HG02943 (cell line): ENCODE results near the gene SNX19.

Experiments
- ATAC-seq: cut with Tn5 transposase; IDR thresholded peaks from one replicate; pipeline ENCODE4 v1.9.1; 2021; ENCODE audit warnings: mild to moderate bottlenecking, low read depth, moderate library complexity; ENCODE audit not compliant: unreplicated experiment

SNX19 gene

DNA sequence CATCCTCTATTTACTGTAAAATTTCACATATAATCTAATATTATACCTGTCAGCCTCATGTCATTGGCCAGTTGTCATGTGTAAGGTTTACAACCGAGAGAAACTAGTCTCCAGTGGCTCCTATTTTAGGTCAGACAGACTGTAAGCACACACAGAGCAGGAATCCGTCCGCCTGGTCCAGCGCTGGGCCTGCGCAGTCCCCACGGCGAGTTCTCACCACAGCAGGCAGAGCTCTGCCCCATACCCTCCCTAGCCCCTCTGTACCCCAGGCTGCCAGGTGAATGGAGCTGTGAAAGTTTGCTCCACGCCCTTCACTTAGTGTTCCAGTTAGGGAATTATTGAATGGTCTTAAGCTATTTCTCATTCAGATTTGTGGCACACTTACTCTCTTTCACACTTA is 63.7 kb downstream of the SNX19 start:
- ATAC-seq, result no peak

DNA sequence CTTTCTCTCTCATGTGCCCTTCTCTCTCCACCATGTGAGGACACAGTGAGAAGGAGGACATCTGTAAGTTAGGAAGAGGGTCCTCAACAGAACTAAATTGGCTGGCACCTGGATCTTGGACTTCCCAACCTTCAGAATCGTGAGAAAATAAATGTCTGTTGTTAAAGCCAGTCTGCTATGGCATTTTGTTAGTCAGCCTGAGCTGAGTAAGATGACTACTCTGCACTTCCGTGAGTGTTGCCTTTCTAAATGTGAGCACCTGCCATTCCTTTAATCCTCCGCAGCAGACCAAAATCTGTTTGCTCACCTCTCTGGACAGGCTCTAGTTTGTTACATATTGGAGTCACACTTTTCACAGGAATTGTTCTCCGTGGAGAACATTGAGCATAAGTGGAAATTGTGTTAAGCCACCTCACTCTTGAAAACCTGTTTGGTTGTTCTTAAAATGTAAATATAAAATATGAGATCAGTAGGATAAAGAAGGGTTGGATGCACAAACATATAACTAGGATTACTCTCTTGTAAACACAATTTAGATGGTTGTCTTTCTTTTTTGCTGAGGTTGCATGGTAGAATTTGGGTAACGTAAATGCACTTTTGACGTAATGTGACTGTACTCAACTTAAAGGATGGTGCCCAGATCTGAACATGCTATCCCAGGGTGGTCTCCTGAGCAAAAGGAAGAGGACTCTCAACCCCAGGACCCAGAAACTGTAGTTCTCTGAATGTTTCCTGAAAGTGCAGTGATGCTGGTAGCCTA is 65.9 kb downstream of the SNX19 start:
- ATAC-seq, result no peak

- no peak for ATAC-seq
Observed at GRCh38 chr11:130849215-130849568, 67.1 kb downstream of the SNX19 start.

DNA sequence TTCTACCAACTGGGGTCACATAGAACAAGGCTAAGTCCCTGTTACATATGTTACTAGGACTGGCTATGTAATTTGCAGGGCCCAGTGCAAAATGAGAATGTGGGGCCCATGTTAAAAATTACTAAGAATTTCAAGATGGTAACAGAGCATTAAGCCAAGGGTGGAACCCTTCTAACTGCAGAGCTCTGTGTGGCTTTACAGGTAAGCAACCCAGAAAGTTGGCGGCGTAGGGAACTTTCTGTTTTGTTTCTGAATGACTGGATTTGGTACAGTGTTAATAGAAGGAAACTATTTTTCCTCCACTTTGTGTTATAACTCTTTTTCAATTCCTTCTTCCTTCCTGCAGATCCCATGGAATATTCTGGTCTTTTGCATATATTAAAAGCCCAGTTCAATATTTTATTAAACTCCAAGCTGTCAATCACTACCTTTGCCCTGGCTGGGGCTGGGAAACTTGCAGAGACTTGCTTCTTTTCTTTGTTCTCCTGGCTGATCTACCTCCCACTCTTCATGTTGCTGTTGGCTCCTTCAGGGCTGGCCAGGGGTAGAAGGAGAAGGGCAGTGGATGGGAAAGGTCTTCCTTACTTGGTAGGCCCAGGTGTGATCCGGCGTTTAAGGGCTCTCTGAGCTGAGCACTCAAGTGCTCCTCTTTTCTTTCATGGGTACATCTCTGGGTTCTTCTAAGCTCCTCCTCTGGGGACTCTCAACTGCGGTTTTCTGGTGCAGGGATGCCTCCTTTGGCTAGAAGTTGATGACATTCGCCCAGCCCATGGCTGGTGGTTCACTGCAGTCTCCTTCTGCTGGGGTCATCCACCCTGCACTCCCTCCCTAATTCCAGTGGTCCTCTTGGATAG is 67.7 kb downstream of the SNX19 start:
- ATAC-seq, result no peak

- ATAC-seq, result no peak
Observed at GRCh38 chr11:130847517-130847916, 68.8 kb downstream of the SNX19 start.

- no peak for ATAC-seq
Observed at GRCh38 chr11:130846606-130847005, 69.7 kb downstream of the SNX19 start.

GRCh38 chr11:130842001-130842400 is 74.3 kb downstream of the SNX19 start:
- ATAC-seq, result no peak

- ATAC-seq, result no peak
Observed at GRCh38 chr11:130840679-130841078, 75.6 kb downstream of the SNX19 start.

GRCh38 chr11:130839981-130840666 is 76.2 kb downstream of the SNX19 start:
- ATAC-seq, result no peak

GRCh38 chr11:130837194-130837593 is 79.1 kb downstream of the SNX19 start:
- no peak for ATAC-seq

DNA sequence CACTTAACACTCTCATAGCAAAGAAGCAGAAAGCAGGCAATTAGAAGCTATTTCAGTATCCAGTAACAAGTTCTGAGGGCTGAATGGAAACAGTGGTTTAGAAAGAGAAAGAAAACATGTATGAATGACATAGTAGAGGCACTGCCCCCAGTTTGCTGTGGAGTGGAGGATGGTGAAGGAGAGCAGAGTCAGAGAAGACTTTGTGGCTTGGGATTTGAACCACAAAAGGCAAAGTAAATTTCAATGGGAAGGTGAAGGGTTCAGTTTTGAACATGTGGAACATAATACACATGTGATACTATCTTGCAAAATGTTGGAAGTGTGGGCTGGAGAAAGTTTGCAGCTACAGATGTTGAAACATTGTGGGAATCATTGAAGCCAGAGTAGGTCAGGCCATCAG is 81.4 kb downstream of the SNX19 start:
- ATAC-seq, result no peak

- no peak for ATAC-seq
Observed at GRCh38 chr11:130832566-130833425, 83.5 kb downstream of the SNX19 start.

- no peak for ATAC-seq
Observed at GRCh38 chr11:130831976-130832375, 84.3 kb downstream of the SNX19 start.

DNA sequence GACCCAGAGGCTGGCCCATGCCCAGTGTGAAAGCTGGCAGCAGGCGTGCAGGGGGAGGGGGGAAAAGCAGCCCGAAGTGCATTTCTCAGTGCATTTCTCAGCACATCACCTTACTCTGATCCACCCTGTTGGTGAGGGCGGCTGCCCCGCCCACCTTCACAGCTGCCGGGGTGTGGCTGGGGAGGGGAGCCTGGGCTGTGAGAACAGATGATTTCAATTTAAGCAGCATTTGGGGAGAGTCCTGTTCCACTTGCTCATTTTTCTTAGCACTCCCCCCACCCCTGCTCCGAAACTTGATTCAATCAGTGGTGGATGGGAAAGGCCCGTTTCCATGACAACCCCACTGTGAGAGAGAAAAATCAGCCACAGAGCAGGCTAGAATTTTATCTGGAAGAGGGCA is 84.8 kb downstream of the SNX19 start:
- no peak for ATAC-seq

DNA sequence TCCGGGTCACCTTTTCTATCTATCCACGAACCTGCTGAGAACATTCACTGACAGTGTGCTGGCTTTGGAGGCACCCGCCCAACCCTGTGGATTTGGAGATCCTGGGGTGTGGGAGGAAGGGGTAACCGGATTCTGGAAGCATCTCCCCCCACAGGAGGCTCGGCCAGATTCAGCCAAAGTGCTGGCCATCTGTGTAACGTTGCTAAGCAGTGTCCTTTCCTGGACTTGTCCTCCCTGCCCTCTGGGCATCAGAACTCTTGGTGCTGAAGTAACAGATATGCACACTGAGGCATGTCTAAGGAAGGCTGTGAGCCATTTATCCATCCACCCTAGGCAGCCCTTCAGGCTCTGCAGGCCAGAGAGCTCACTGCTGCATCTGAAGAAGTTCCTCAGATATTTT is 85.7 kb downstream of the SNX19 start:
- ATAC-seq, result no peak

- ATAC-seq, result no peak
Observed at GRCh38 chr11:130829920-130830511, 86.3 kb downstream of the SNX19 start.

- ATAC-seq, result no peak
Observed at GRCh38 chr11:130828741-130829140, 87.5 kb downstream of the SNX19 start.

GRCh38 chr11:130827451-130828377 is 88.6 kb downstream of the SNX19 start:
- no peak for ATAC-seq

DNA sequence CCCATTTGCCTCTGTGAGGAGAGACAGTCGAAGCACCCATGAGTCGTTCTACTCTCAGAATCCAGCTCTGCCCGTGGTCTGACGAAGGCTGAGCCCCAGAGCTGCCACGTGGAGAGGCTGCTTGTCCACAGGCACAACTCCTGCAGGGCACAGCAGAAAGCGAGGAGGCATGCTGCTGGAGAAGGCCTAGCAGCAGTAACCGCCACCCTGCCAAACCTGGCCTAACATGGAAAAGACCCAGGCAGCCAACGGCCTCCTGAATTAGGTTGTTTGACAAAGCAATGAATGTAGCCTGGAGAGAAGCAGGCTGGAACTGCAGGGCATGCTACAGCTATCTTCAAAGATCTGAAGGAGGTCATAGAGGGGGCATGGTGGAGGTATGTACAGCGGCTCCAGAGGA is 89.7 kb downstream of the SNX19 start:
- ATAC-seq, result no peak
